HG02642 (cell line): ENCODE results near the gene SPATA3.

Experiments
- ATAC-seq: cut with Tn5 transposase; IDR thresholded peaks from one replicate; pipeline ENCODE4 v1.9.1; 2021; ENCODE audit warnings: mild to moderate bottlenecking; ENCODE audit not compliant: unreplicated experiment, poor library complexity

SPATA3 gene

GRCh38 chr2:231041061-231041689 is 45.3 kb downstream of the SPATA3 start:
- no peak for ATAC-seq

DNA sequence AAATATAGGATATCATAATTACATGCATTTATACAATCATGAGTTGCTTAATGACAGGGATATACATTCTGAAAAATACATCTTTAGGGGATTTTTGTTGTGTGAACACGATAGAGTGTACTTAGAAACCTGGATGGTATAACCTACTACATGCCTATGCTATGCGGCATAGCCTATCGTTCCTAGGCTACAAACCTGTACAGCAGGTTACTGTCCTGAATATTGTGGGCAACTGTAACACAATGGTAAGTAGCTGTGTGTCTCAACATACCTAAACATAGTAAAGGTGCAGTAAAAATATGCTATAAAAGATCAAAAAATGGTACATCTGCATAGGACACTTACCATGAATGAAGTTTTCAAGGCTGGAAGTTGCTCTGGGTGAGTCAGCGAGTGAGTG is 47.9 kb downstream of the SPATA3 start:
- ATAC-seq, result no peak

DNA sequence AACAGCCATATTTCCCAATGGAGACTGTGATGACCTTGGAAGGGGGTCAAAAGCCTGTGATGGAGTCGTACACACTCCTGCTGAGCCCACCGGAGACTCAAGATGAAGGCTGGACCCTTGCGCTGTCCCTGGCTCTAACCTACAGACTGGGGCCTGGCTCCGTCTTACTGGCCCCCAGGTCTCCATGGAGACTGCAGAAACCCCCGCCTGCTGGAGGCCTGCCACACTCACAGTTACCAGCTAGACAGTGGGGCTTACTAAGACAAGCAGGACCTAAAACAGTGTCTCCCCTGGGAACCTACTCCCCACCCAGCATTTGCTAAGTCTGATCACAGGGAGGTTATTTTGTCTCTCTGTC is 51.0 kb downstream of the SPATA3 start:
- ATAC-seq, result no peak

GRCh38 chr2:231047274-231047922 is 51.5 kb downstream of the SPATA3 start:
- no peak for ATAC-seq

- no peak for ATAC-seq
Measured at GRCh38 chr2:231047923-231048915, 52.3 kb downstream of the SPATA3 start.

DNA sequence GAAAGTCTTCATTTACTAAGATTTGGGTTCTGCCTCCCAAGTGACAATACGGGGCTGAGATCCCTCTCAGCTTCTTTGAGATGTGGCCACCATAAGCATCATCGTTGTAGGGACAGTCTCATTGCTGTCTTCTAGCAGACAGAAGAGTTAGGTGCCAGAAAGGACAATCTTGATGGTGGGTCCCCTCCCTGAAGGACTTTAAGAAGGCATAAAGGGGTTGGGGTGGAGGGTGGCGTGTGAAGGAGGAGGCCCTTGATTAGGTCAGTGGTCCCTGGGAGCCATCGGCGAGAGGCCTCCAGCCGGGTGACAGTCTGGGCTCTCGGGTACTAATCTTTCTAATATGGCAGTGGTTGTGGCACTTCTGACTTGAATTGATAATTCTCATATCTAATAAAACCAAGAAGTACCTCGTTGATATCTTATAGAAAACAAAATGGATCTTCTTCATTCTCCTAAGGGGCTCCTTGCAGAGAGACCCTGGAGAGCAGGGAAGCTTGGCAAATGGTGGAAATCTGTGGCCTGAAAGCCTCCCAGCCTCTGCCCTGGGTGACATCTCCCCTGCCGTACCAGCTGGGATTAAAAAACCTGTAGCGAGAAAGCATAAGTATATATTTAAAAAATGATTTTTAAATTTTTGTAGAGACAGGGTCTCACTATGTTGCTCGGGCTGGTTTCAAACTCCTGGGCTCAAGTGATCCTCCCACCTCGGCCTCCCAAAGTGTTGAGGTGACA is 53.5 kb downstream of the SPATA3 start:
- ATAC-seq, result no peak

- no peak for ATAC-seq
Measured at GRCh38 chr2:231050018-231050901, 54.3 kb downstream of the SPATA3 start.

GRCh38 chr2:231051116-231051515 is 55.2 kb downstream of the SPATA3 start:
- ATAC-seq, result no peak

DNA sequence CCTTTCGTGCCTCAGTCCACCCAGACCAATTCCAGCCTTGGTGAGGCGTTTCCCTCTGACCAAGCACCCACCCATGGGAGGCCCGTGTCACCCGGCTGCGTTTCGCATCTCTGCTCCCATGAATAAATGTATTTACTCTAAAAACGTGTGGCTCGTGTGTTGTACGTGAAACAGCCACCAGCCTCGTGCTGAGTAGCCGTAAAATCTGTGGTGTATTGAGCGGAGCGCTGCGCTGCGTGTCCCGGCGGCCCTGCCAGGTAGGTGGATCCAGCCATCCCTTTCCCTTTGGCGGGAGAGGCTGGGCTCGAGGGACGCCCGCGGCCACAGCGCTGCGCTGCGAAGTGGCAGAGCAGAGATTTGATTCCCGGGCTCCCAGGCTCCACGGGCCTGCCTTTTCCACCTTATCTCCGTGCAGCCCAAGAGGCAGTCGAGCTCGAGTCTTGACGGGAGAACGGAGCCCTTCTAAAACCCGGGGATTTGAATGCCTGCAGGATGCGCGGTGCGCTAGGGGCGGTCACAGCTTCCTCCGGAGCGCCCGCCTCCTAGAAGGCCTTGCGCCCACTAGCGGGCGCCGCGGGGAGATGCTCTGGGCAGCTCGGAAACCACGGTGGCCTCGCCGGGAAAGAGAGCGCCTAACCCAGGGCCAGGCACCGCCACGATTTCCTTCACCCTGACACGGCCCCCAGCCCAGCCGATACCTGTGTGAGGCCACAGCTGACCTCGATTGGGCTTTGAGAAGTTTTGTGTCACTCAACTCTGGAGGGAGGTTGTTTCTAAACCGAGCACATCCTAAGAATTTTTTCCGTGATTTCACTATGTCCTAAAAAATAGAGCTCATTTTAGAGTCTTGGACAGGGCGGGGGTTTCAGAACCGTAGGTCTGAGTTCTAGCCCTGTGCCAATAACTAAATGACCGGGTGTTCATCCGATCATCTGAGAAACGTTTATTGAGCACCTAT is 56.9 kb downstream of the SPATA3 start:
- ATAC-seq, result peak; percentile 59

DNA sequence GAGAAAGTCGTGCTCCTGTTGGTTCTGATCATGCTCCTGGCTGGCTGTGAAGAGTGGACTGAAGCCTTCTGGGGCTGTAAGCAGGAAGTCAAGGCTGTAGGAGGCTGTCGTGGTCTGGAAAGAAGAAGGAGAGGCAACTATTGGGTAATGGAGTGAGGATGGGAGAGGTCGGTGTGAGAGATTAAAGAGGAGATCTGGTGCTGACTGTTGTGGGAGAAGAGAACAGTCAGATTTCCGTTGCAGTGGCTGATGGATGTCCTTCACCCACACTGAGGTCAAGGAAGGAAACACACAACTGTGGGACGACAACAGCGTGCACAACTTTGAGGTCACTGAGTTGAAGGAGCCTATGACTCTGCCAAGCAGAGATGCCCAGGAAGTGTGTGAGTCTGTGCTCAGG is 57.9 kb downstream of the SPATA3 start:
- ATAC-seq, result no peak

- peak; percentile 79 for ATAC-seq
Measured at GRCh38 chr2:231056453-231057416, 60.8 kb downstream of the SPATA3 start, which contains the start of gene PSMD1. TSS of gene PSMD1 (plus strand) at chr2:231056867. CDS start at chr2:231057026, 159 bp downstream.

DNA sequence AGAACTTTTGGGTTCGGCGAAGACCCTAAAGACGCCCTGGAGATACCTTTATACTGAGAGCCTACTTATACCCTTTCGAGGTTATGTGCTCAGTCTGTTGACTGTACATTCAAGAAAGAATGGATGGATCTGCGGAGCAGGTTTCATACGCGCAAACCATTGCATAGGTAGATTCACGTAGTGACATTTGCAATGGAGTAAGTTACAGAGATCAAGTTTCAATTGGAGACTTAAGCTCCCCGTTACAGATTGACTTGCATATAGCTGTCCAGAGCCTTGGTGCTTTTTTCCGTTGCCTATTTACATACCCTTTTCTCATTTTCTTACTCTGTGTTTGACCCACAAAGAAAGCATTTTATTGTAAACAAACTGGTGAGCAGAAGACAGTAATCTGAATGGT is 61.7 kb downstream of the SPATA3 start:
- ATAC-seq, result no peak
